Stimulated activated CD4-positive, alpha-beta T cell treated with anti-CD3 and anti-CD28 coated beads, TNF-alpha, amount 100 ng/mL, for 1 hour (primary cell): Measurements from ENCODE around the gene SLC35A3.
"Not testable (repeated sequence)": the region's sequence is repeated elsewhere in the genome, so short reads cannot be mapped to it uniquely, and the experiment has no call there.

Source experiments
- DNase-seq, 3 donors: peaks; one replicate each; pipeline ENCODE4 v3.0.0-alpha.2; 2020; ENCODE audit warnings: low read depth in 3 of 3, low spot score in 1 of 3

SLC35A3 gene

DNA sequence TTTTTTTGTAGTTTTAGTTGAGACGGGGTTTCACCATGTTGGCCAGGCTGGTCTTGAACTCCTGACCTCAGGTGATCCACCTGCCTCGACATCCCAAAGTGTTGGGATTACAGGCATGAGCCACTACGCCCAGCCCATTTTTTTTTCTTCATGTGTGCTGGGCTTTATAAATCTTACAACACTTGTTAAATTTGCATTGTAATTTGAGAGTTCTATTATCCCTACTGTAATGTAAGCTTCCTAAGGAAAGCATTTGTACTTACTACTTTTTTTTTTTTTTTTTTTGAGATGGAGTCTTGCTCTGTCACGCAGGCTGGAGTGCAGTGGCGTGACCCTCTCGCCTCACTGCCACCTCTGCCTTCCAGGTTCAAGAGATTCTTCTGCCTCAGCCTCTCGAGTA lies 2.3 kb downstream of the SLC35A3 start:
- DNase-seq: not testable (repeated sequence)

DNA sequence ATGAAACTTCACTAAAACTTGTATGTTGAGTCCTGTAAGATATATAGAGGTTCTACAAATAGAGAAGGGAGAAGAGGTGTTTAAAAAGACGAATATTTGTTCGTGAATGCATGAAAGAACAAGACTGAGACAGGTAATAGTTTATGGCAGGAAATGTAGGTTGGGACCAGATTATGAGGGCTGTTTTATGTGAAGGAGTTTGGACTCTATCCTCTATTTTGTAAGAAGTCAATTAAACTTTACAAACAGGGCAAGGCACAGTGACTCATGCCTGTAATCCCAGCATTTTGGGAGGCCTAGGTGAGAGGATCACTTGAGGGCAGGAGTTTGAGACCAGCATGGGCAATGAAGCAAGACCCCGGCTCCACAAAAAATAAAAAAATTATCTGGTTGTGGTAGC lies 5.7 kb downstream of the SLC35A3 start:
- no peak for DNase-seq

GRCh38 chr1:99977326-99977725 lies 7.5 kb downstream of the SLC35A3 start:
- not testable (repeated sequence) for DNase-seq

DNA sequence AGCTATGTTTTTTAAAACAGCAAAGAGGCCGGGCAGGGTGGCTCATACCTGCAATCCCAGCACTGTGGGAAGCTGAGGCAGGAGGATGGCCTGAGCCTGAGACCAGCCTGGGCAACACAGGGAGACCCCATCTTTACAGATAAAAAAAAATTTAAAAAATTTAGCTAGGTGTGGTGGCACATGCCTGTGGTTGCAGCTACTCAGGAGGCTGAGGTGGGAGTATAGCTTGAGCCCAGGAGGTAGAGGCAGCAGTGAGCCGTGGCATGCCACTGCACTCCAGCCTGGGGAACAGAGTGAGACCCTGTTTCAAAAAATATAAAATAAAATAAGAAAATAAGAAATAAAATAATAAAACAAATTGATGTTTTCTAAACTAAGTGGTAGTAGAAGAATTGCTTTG lies 8.4 kb downstream of the SLC35A3 start:
- no peak for DNase-seq

DNA sequence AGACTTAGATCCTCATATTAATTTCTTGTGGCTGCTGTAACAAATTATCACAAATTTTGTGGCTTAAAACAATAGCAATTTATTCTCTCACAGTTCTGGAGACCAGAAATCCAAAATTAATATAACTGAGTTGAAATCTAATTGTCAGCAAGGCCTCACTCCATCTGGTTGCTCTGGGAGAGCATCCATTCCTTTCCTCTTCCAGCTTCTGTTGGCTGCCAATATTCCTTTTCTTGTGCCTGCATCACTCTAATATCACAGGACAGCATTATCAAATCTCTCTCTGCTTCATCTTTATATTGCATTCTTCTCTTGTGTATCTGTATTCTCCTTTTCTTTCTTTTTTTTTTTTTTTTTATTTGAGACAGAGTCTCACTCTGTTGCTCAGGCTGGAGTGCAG lies 9.3 kb downstream of the SLC35A3 start:
- no peak for DNase-seq

GRCh38 chr1:99980928-99981327 lies 11.1 kb downstream of the SLC35A3 start:
- no peak for DNase-seq

DNA sequence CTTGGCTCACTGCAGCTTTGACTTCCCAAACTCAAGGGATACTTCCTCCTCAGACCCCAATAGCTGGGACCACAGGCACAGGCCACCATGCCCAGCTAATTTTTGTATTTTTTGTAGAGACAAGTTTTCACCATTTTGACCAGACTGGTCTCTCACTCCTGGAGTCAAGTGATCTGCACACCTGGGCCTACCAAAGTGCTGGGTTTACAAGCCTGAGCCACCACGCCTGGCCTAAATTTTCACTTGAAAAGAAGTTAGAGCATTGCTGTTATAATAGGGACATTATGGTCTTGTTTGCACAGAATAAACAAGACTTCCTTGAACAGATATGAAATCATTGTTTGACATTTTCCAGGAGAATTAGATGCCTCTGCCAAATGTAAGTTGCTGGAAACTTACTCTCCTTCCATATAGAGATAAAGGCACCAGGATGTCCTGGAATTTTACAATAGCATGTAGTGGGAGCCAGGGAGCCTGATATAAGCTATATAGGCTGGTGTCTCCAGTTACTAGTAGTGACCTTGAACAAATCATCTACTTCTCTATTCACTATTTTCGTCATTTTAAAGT lies 16.9 kb downstream of the SLC35A3 start:
- DNase-seq: no peak

GRCh38 chr1:99988210-99988765 lies 18.5 kb downstream of the SLC35A3 start:
- no peak for DNase-seq

GRCh38 chr1:99992044-99992722 lies 22.4 kb downstream of the SLC35A3 start:
- DNase-seq: no peak

GRCh38 chr1:99992760-99993467 lies 23.1 kb downstream of the SLC35A3 start:
- DNase-seq: no peak

GRCh38 chr1:99993468-99993845 lies 23.7 kb downstream of the SLC35A3 start:
- DNase-seq: no peak

DNA sequence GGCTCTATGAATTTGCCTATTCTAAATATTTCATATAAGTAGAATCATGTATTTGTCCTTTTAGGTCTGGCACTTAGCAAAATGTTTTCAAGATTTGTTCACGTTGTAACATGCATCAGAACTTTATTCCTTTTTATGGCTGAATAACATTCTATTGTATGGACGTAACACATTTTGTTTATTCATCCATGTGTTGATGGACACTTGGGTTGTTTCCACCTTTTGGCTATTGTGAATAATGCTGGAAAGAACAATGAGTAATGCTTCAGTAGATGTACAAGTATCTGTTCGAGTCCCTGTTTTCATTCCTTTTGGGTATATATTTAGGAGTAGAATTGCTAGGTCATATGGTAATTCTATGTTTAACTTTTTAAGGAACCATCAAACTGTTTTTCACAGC lies 24.7 kb downstream of the SLC35A3 start:
- no peak for DNase-seq

- DNase-seq: no peak
Measured at GRCh38 chr1:99996951-99997350, 27.2 kb downstream of the SLC35A3 start.

DNA sequence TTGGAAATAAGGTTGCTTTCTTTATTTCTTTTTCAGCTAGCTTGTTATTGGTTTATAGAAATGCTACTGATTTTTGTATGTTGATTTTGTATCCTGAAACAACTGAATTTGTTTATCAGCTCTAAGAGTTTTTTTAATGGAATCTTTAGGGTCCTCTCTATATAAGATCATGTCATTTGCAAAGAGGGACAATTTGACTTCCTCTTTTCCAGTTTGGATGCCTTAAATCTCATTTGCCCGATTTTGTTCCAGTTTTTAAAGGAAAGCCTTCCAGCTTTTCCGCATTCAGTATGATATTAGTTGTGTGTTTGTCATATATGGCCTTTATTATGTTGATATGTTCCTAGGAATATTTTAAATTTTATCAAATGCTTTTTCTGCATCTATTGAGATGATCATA lies 31.7 kb downstream of the SLC35A3 start:
- DNase-seq: no peak

GRCh38 chr1:100005424-100005823 lies 35.6 kb downstream of the SLC35A3 start:
- no peak for DNase-seq

DNA sequence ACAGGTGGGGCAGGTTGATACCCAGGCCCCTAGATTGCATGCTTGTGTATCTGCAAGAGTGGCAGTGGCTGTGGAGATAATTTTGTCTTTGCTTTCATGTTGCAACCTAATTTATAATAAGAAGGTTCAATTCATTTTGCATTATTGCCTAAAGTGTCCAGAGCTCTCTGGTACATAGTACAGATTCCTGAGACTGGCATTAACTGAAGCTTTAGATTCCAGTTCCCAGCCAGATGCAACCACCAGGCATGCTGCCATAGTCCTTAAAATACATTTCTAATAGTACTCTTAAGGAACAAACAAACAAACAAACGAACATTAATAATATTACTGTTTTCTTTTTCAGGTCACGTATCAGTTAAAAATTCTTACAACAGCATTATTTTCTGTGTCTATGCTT lies 36.9 kb downstream of the SLC35A3 start:
- no peak for DNase-seq

DNA sequence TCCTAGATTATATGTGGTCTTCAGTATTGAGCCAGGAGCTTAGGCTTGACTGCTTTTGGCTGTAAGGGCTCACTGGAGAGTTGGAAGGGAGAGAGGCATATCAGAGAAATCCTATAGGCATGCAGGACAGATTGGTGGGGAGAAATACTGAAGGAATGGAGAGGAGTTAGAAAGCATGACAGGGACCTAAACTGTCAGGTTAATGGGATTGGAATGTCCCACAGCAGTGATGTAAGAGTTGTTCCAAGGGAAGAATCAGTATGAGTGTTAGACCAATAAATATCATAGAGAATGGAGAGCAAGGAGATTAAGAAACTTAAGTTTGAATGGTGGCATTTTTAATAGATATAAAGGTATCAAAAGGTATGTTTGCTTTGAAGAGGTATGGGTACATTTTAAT lies 39.7 kb downstream of the SLC35A3 start:
- DNase-seq: no peak

- DNase-seq: no peak
Measured at GRCh38 chr1:100010804-100011203, 41.0 kb downstream of the SLC35A3 start.

- DNase-seq: no peak
Measured at GRCh38 chr1:100019220-100019619, 49.4 kb downstream of the SLC35A3 start.

- no peak for DNase-seq
Measured at GRCh38 chr1:100023482-100023881, 53.7 kb downstream of the SLC35A3 start.

- no peak for DNase-seq
Measured at GRCh38 chr1:100027212-100027611, 57.4 kb downstream of the SLC35A3 start.

- DNase-seq: no peak
Measured at GRCh38 chr1:100028765-100029164, 59.0 kb downstream of the SLC35A3 start.
